HEK293T (cell line): ENCODE measurements around the gene PRKCA.

Source experiments
- BHLHE40 ChIP-seq: fragments of 450-650 bp; IDR thresholded peaks from 2 replicates; pipeline ENCODE4 v1.6.1; 2016; ENCODE audit warnings: mild to moderate bottlenecking, moderate library complexity, borderline replicate concordance
- CTBP1 ChIP-seq: fragments of 450-650 bp; IDR thresholded peaks from 2 replicates; pipeline ENCODE4 v1.6.1; 2016; ENCODE audit warnings: borderline replicate concordance
- FOXA1 ChIP-seq: fragments of 450-650 bp; IDR thresholded peaks from 2 replicates; pipeline ENCODE4 v1.6.1; 2016; ENCODE audit warnings: mild to moderate bottlenecking
- FOXK2 ChIP-seq: fragments of 450-650 bp; IDR thresholded peaks from 2 replicates; pipeline ENCODE4 v1.6.1; 2016; ENCODE audit warnings: mild to moderate bottlenecking
- L3MBTL2 ChIP-seq: fragments of 450-650 bp; conservative IDR thresholded peaks from 2 replicates; pipeline ENCODE4 v1.6.1; 2016; ENCODE audit warnings: mild to moderate bottlenecking
- LEF1 ChIP-seq: fragments of 450-650 bp; IDR thresholded peaks from 2 replicates; pipeline ENCODE4 v1.6.1; 2017; ENCODE audit warnings: mild to moderate bottlenecking, borderline replicate concordance
- NFRKB ChIP-seq: fragments of 450-650 bp; IDR thresholded peaks from 2 replicates; pipeline ENCODE4 v1.6.1; 2016; ENCODE audit warnings: mild to moderate bottlenecking, moderate library complexity
- PKNOX1 ChIP-seq: fragments of 450-650 bp; IDR thresholded peaks from 2 replicates; pipeline ENCODE4 v1.6.1; 2016
- SP1 ChIP-seq: fragments of 450-650 bp; IDR thresholded peaks from 2 replicates; pipeline ENCODE4 v1.6.1; 2017
- SUZ12 ChIP-seq: fragments of 450-650 bp; IDR thresholded peaks from 2 replicates; pipeline ENCODE4 v1.6.1; 2016; ENCODE audit warnings: mild to moderate bottlenecking
- TARDBP ChIP-seq: fragments of 450-650 bp; IDR thresholded peaks from 2 replicates; pipeline ENCODE4 v1.6.1; 2016
- ZNF384 ChIP-seq: fragments of 450-650 bp; IDR thresholded peaks from 2 replicates; pipeline ENCODE4 v1.6.1; 2016

GRCh38 chr17:66351701-66352100 lies 49.3 kb downstream of the PRKCA start:
- TF ChIP-seq SP1 = no peak
- TF ChIP-seq SUZ12 = no peak
- no peak for TF ChIP-seq TARDBP
- TF ChIP-seq FOXA1 = no peak
- no peak for TF ChIP-seq BHLHE40
- TF ChIP-seq CTBP1 = no peak
- TF ChIP-seq NFRKB = no peak
- no peak for TF ChIP-seq FOXK2
- TF ChIP-seq ZNF384 = no peak
- no peak for TF ChIP-seq L3MBTL2
- no peak for TF ChIP-seq LEF1
- no peak for TF ChIP-seq PKNOX1
